H9 (cell line): ENCODE measurements around the gene DHX38. TPM values are rescaled to one million over a fixed set of nuclear protein-coding genes. Genes with fewer than 3 reads are reported as not detected.

Experiments
- DNase-seq: peaks from one replicate; pipeline ENCODE4 v3.0.0-alpha.2; 2017
- H2AFZ ChIP-seq: one replicate; pipeline ENCODE4 v1.6.1; 2013; ENCODE audit warnings: mild to moderate bottlenecking, low read length, control low read depth, moderate library complexity
- H2AK5ac ChIP-seq: 2 replicates; pipeline ENCODE4 v1.6.1; 2013; ENCODE audit warnings: low read length, control low read depth, mixed read lengths; ENCODE audit not compliant: insufficient read length
- H2BK120ac ChIP-seq: one replicate; pipeline ENCODE4 v1.6.1; 2013; ENCODE audit warnings: low read depth, mild to moderate bottlenecking, low read length, control low read depth, inconsistent platforms; ENCODE audit not compliant: poor library complexity, severe bottlenecking
- H2BK12ac ChIP-seq: 2 replicates; pipeline ENCODE4 v1.6.1; 2013; ENCODE audit warnings: low read length, control low read depth, mixed read lengths, low read depth; ENCODE audit not compliant: insufficient read length
- H2BK15ac ChIP-seq: 2 replicates; pipeline ENCODE4 v1.6.1; 2013; ENCODE audit warnings: low read depth, low read length, control low read depth
- H2BK20ac ChIP-seq: one replicate; pipeline ENCODE4 v1.6.1; 2013; ENCODE audit warnings: low read depth, mild to moderate bottlenecking, low read length, control low read depth, inconsistent platforms; ENCODE audit not compliant: poor library complexity, severe bottlenecking
- H2BK5ac ChIP-seq: 2 replicates; pipeline ENCODE4 v1.6.1; 2013; ENCODE audit warnings: low read length, control low read depth, mixed read lengths; ENCODE audit not compliant: insufficient read length
- H3K14ac ChIP-seq: 2 replicates; pipeline ENCODE4 v1.6.1; 2013; ENCODE audit warnings: low read length, control low read depth; ENCODE audit not compliant: insufficient read depth
- H3K18ac ChIP-seq: 2 replicates; pipeline ENCODE4 v1.6.1; 2013; ENCODE audit warnings: low read depth, mild to moderate bottlenecking, mixed read lengths, low read length, control low read depth; ENCODE audit not compliant: insufficient read length
- H3K23ac ChIP-seq: 2 replicates; pipeline ENCODE4 v1.6.1; 2013; ENCODE audit warnings: low read length, control low read depth, mixed read lengths, low read depth; ENCODE audit not compliant: insufficient read length
- H3K23me2 ChIP-seq: 2 replicates; pipeline ENCODE4 v1.6.1; 2013; ENCODE audit warnings: low read depth, mild to moderate bottlenecking, mixed read lengths, low read length, control low read depth; ENCODE audit not compliant: insufficient read length, poor library complexity, severe bottlenecking
- H3K27ac ChIP-seq: 2 replicates; pipeline ENCODE4 v1.5.1; 2013; ENCODE audit warnings: low read length, control low read depth, mixed read lengths, low read depth; ENCODE audit not compliant: insufficient read length
- H3K27me3 ChIP-seq: 2 replicates; pipeline ENCODE4 v1.6.1; 2013; ENCODE audit warnings: low read length, control low read depth, inconsistent platforms; ENCODE audit not compliant: insufficient read depth
- H3K4ac ChIP-seq: 2 replicates; pipeline ENCODE4 v1.6.1; 2013; ENCODE audit warnings: low read depth, mild to moderate bottlenecking, control low read depth, inconsistent platforms, low read length, moderate library complexity
- H3K4me1 ChIP-seq: 2 replicates; pipeline ENCODE4 v1.6.1; 2013; ENCODE audit warnings: low read length, control low read depth, inconsistent platforms; ENCODE audit not compliant: insufficient read depth
- H3K4me2 ChIP-seq: 2 replicates; pipeline ENCODE4 v1.6.1; 2013; ENCODE audit warnings: low read length, control low read depth, mixed read lengths; ENCODE audit not compliant: insufficient read length, insufficient read depth
- H3K56ac ChIP-seq: 2 replicates; pipeline ENCODE4 v1.6.1; 2013; ENCODE audit warnings: low read depth, mild to moderate bottlenecking, mixed read lengths, low read length, control low read depth; ENCODE audit not compliant: insufficient read length
- H3K79me1 ChIP-seq: 2 replicates; pipeline ENCODE4 v1.6.1; 2013; ENCODE audit warnings: low read depth, mild to moderate bottlenecking, moderate library complexity, low read length, control low read depth, inconsistent platforms; ENCODE audit not compliant: insufficient read depth, poor library complexity, severe bottlenecking
- H3K79me2 ChIP-seq: 2 replicates; pipeline ENCODE4 v1.6.1; 2013; ENCODE audit warnings: low read length, control low read depth, inconsistent platforms; ENCODE audit not compliant: insufficient read depth
- H3K9ac ChIP-seq: 2 replicates; pipeline ENCODE4 v1.6.1; 2013; ENCODE audit warnings: low read length, control low read depth, mixed read lengths; ENCODE audit not compliant: insufficient read length; ENCODE audit errors: extremely low read depth
- H3K9me3 ChIP-seq: one replicate; pipeline ENCODE4 v1.6.1; 2013; ENCODE audit warnings: low read depth, low read length, inconsistent platforms; ENCODE audit not compliant: control insufficient read depth
- H3T11ph ChIP-seq: one replicate; pipeline ENCODE4 v1.6.1; 2013; ENCODE audit warnings: mild to moderate bottlenecking, low read length, control low read depth, inconsistent platforms
- H4K20me1 ChIP-seq: one replicate; pipeline ENCODE4 v1.6.1; 2013; ENCODE audit not compliant: control insufficient read depth, insufficient read length, insufficient read depth
- H4K5ac ChIP-seq: 2 replicates; pipeline ENCODE4 v1.6.1; 2013; ENCODE audit warnings: low read depth, mild to moderate bottlenecking, mixed read lengths, low read length, control low read depth; ENCODE audit not compliant: insufficient read length
- H4K8ac ChIP-seq: replicated peaks from 2 replicates; pipeline ENCODE4 v1.6.1; 2013; ENCODE audit warnings: low read length, control low read depth, mixed read lengths, low read depth; ENCODE audit not compliant: insufficient read length
- H4K91ac ChIP-seq: 2 replicates; pipeline ENCODE4 v1.6.1; 2013; ENCODE audit warnings: low read depth, mild to moderate bottlenecking, moderate library complexity, mixed read lengths, low read length, control low read depth; ENCODE audit not compliant: insufficient read length
- H3K27ac Mint-ChIP-seq, 3 experiments: 2 replicates in 2 of 3; 3 replicates in 1 of 3; pipeline ENCODE4 v1.8.0; 2020 to 2021; ENCODE audit warnings: mixed read lengths in 3 of 3, mild to moderate bottlenecking in 1 of 3, moderate library complexity in 1 of 3
- H3K27me3 Mint-ChIP-seq: 2 replicates; pipeline ENCODE4 v1.8.0; 2021; ENCODE audit warnings: low read depth, mild to moderate bottlenecking, moderate library complexity, mixed read lengths
- H3K36me3 Mint-ChIP-seq, 3 experiments: 2 replicates in 2 of 3; 3 replicates in 1 of 3; pipeline ENCODE4 v1.8.0; 2020 to 2021; ENCODE audit warnings: low read depth in 3 of 3, mixed read lengths in 3 of 3; ENCODE audit not compliant: insufficient read depth in 1 of 3
- H3K4me1 Mint-ChIP-seq, 2 experiments: 2 replicates each; pipeline ENCODE4 v1.8.0; 2020; ENCODE audit warnings: mixed read lengths in 2 of 2
- H3K4me3 Mint-ChIP-seq, 2 experiments: 2 replicates in 1 of 2; 3 replicates in 1 of 2; pipeline ENCODE4 v1.8.0; 2020 to 2021; ENCODE audit warnings: mild to moderate bottlenecking in 2 of 2, mixed read lengths in 2 of 2, moderate library complexity in 1 of 2
- H3K9me3 Mint-ChIP-seq, 2 experiments: 2 replicates in 1 of 2; 3 replicates in 1 of 2; pipeline ENCODE4 v1.8.0; 2020; ENCODE audit warnings: mild to moderate bottlenecking in 2 of 2, mixed read lengths in 2 of 2, moderate library complexity in 1 of 2
- WGBS: extraction: QIAGEN DNeasy Blood & Tissue Kit; methylation state at CpG from one replicate; pipeline ENCODE4 v1.1.7; 2013; ENCODE audit warnings: missing lambda C conversion rate, low lambda C conversion rate, mixed read lengths; ENCODE audit not compliant: insufficient read length; ENCODE audit errors: extremely low coverage; 5-methylcytosine and 5-hydroxymethylcytosine counted together
- total RNA-seq: library from RNA; stranded (reverse); gene quantifications from 2 replicates; pipeline ENCODE4 v1.2.1, GENCODE V29; 2021
- TF ChIP-seq, protein P1 (sequence below): fragments of 200-600 bp; sonication (generic); conservative IDR thresholded peaks from 3 replicates; pipeline ENCODE4 v1.8.0; 2021; ENCODE audit warnings: antibody characterized with exemption, mild to moderate bottlenecking

The DHX38 gene
- total RNA-seq, 1 experiment from 2014 or later: 60.5 TPM

DNA sequence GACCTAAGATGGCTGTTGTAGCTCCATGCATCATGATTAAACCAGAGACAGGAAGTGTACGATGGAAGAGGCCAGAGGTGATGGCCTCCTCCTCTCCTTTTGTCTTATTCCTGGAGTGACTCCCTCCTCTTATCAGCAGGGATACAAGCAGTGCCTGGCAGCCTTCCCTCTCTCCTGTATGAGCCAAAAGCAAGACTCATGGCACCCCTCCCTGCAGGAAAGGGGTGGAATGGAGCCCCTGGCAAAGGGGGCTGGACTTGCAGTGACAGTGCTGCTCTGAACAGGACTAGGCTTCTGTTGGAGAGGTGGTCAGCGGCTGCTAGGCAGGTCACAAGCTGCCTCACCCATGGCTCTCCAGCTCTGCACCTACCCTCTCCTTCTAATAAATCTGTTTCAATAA is 8.6 kb upstream of the DHX38 start:
- peaks cover 0 to 5% of the 10 kb centered on the region in 2 experiments; a peak in 2 of 4 replicates for H3K4me1 Mint-ChIP-seq
- Histone ChIP-seq H3K9ac (no peak overlapping the region), H2BK15ac (no peak overlapping the region), H4K8ac (no peak overlapping the region), H4K91ac (no peak overlapping the region), H3K27ac (no peak overlapping the region), H2AK5ac (no peak overlapping the region), H2BK120ac (no peak overlapping the region), H2BK5ac (no peak overlapping the region), H3K9me3 (peaks cover 7% of the 10 kb centered on the region), H3K23ac (no peak overlapping the region), H3K79me1 (no peaks in the 10 kb centered on the region), H3K23me2 (no peaks in the 10 kb centered on the region), H4K20me1 (no peaks in the 10 kb centered on the region), H3K56ac (no peak overlapping the region), H3K79me2 (no peaks in the 10 kb centered on the region), H3K4ac (no peak overlapping the region), H4K5ac (no peak overlapping the region), H3K27me3 (no peaks in the 10 kb centered on the region), H3T11ph (no peak overlapping the region), H2AFZ (no peak overlapping the region), H2BK20ac (no peak overlapping the region), H3K4me1 (no peaks in the 10 kb centered on the region), H2BK12ac (no peak overlapping the region), H3K4me2 (no peak overlapping the region), H3K14ac (no peak overlapping the region), H3K18ac (no peak overlapping the region)
- TF ChIP-seq, protein P1, sequence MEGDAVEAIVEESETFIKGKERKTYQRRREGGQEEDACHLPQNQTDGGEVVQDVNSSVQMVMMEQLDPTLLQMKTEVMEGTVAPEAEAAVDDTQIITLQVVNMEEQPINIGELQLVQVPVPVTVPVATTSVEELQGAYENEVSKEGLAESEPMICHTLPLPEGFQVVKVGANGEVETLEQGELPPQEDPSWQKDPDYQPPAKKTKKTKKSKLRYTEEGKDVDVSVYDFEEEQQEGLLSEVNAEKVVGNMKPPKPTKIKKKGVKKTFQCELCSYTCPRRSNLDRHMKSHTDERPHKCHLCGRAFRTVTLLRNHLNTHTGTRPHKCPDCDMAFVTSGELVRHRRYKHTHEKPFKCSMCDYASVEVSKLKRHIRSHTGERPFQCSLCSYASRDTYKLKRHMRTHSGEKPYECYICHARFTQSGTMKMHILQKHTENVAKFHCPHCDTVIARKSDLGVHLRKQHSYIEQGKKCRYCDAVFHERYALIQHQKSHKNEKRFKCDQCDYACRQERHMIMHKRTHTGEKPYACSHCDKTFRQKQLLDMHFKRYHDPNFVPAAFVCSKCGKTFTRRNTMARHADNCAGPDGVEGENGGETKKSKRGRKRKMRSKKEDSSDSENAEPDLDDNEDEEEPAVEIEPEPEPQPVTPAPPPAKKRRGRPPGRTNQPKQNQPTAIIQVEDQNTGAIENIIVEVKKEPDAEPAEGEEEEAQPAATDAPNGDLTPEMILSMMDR: no peak
- WGBS: no CpG with 5 or more reads among the region's 2 CpGs
- DNase-seq: no peak
- H3K27me3 Mint-ChIP-seq: no peaks in the 10 kb centered on the region
- H3K4me3 Mint-ChIP-seq: no peak overlapping the region
- H3K36me3 Mint-ChIP-seq: peaks cover 22 to 45% (median 44%) of the 10 kb centered on the region in 3 experiments
- no peak overlapping the region for H3K27ac Mint-ChIP-seq
- H3K9me3 Mint-ChIP-seq: peaks cover 4 to 5% of the 10 kb centered on the region in 2 experiments; a peak in 3 of 5 replicates
